Measurements from ENCODE around the gene CRHR1.

- TF ChIP-seq POLR2A (IDR thresholded peaks at IDR 0.05; ENCODE audit: low read depth, low read length) (no peak), POLR2AphosphoS5 (IDR thresholded peaks at IDR 0.05; ENCODE audit: low read depth, low read length) (no peak)
Measured at GRCh38 chr17:45801421-45801820, 17.3 kb downstream of the CRHR1 start.

Data from GM12892 (cell line).